HEK293 (cell line): ENCODE data around the gene THAP11.

Experiments used
- EGR2 ChIP-seq: fragments of 450-650 bp; formaldehyde crosslinking; IDR thresholded peaks from 2 replicates; pipeline ENCODE4 v1.5.1; 2016; ENCODE audit warnings: low read depth, missing biosample characterization, missing genetic modification characterization
- GLI2 ChIP-seq: fragments of 450-650 bp; formaldehyde crosslinking; IDR thresholded peaks from 2 replicates; pipeline ENCODE4; 2017; ENCODE audit warnings: missing biosample characterization, missing genetic modification characterization, low read depth, borderline replicate concordance
- GLI4 ChIP-seq: fragments of 450-650 bp; formaldehyde crosslinking; IDR thresholded peaks from 2 replicates; pipeline ENCODE4 v1.5.1; 2016; ENCODE audit warnings: missing biosample characterization, missing genetic modification characterization
- HOXD13 ChIP-seq: sonication (generic); formaldehyde crosslinking; IDR thresholded peaks from 2 replicates; pipeline ENCODE4 v1.8.0; 2022; ENCODE audit warnings: missing genetic modification reagents, borderline replicate concordance
- IKZF3 ChIP-seq: fragments of 450-650 bp; IDR thresholded peaks from 2 replicates; pipeline ENCODE4 v1.5.0; 2018; ENCODE audit warnings: missing biosample characterization, mild to moderate bottlenecking, missing genetic modification characterization, moderate library complexity
- INSM2 ChIP-seq: fragments of 450-650 bp; formaldehyde crosslinking; IDR thresholded peaks from 2 replicates; pipeline ENCODE4 v1.5.1; 2016; ENCODE audit warnings: missing biosample characterization, missing genetic modification characterization
- MYNN ChIP-seq: fragments of 450-650 bp; formaldehyde crosslinking; IDR thresholded peaks from 2 replicates; pipeline ENCODE4 v1.5.1; 2016; ENCODE audit warnings: missing biosample characterization, missing genetic modification characterization, borderline replicate concordance
- PBX3 ChIP-seq: sonication (generic); formaldehyde crosslinking; IDR thresholded peaks from 2 replicates; pipeline ENCODE4 v1.8.1; 2022; ENCODE audit warnings: mild to moderate bottlenecking, moderate library complexity, missing genetic modification reagents
- PRDM1 ChIP-seq: fragments of 450-650 bp; formaldehyde crosslinking; IDR thresholded peaks from 2 replicates; pipeline ENCODE4; 2016; ENCODE audit warnings: missing biosample characterization, missing genetic modification characterization
- RBAK ChIP-seq: fragments of 450-650 bp; formaldehyde crosslinking; IDR thresholded peaks from 2 replicates; pipeline ENCODE4 v1.5.1; 2016; ENCODE audit warnings: missing biosample characterization, missing genetic modification characterization
- REST ChIP-seq: fragments of 450-650 bp; formaldehyde crosslinking; IDR thresholded peaks from 2 replicates; pipeline ENCODE4 v1.5.1; 2016; ENCODE audit warnings: missing biosample characterization, missing genetic modification characterization
- ZBTB1 ChIP-seq: fragments of 450-650 bp; formaldehyde crosslinking; IDR thresholded peaks from 2 replicates; pipeline ENCODE4 v1.5.1; 2016; ENCODE audit warnings: missing biosample characterization, missing genetic modification characterization
- ZBTB26 ChIP-seq: fragments of 450-650 bp; formaldehyde crosslinking; optimal IDR thresholded peaks from 2 replicates; pipeline ENCODE3; 2016; ENCODE audit warnings: missing biosample characterization, mild to moderate bottlenecking, missing genetic modification characterization
- ZNF132 ChIP-seq: fragments of 450-650 bp; formaldehyde crosslinking; IDR thresholded peaks from 2 replicates; pipeline ENCODE4 v1.5.1; 2017; ENCODE audit warnings: missing biosample characterization, missing genetic modification characterization, borderline replicate concordance
- ZNF155 ChIP-seq: fragments of 450-650 bp; formaldehyde crosslinking; IDR thresholded peaks from 2 replicates; pipeline ENCODE4 v1.5.1; 2016; ENCODE audit warnings: missing biosample characterization, missing genetic modification characterization
- ZNF157 ChIP-seq: fragments of 450-650 bp; formaldehyde crosslinking; IDR thresholded peaks from 2 replicates; pipeline ENCODE4 v1.5.1; 2016; ENCODE audit warnings: missing biosample characterization, missing genetic modification characterization
- ZNF175 ChIP-seq: fragments of 450-650 bp; formaldehyde crosslinking; IDR thresholded peaks from 2 replicates; pipeline ENCODE4 v1.5.1; 2016; ENCODE audit warnings: missing biosample characterization, missing genetic modification characterization
- ZNF18 ChIP-seq: fragments of 450-650 bp; formaldehyde crosslinking; IDR thresholded peaks from 2 replicates; pipeline ENCODE4 v1.5.1; 2016; ENCODE audit warnings: missing biosample characterization, missing genetic modification characterization
- ZNF2 ChIP-seq: fragments of 450-650 bp; formaldehyde crosslinking; IDR thresholded peaks from 2 replicates; pipeline ENCODE4 v1.5.1; 2016; ENCODE audit warnings: missing biosample characterization, missing genetic modification characterization
- ZNF214 ChIP-seq: fragments of 450-650 bp; formaldehyde crosslinking; IDR thresholded peaks from 2 replicates; pipeline ENCODE4 v1.5.1; 2017; ENCODE audit warnings: missing biosample characterization, mild to moderate bottlenecking, missing genetic modification characterization, borderline replicate concordance
- ZNF223 ChIP-seq: fragments of 450-650 bp; formaldehyde crosslinking; IDR thresholded peaks from 2 replicates; pipeline ENCODE4 v1.5.1; 2016; ENCODE audit warnings: missing biosample characterization, missing genetic modification characterization
- ZNF24 ChIP-seq: fragments of 450-650 bp; formaldehyde crosslinking; IDR thresholded peaks from 2 replicates; pipeline ENCODE4 v1.5.1; 2016; ENCODE audit warnings: missing biosample characterization, missing genetic modification characterization
- ZNF266 ChIP-seq: fragments of 450-650 bp; formaldehyde crosslinking; IDR thresholded peaks from 2 replicates; pipeline ENCODE4 v1.5.1; 2016; ENCODE audit warnings: missing biosample characterization, missing genetic modification characterization, low read depth
- ZNF354C ChIP-seq: fragments of 450-650 bp; formaldehyde crosslinking; IDR thresholded peaks from 2 replicates; pipeline ENCODE4 v1.5.1; 2016; ENCODE audit warnings: missing biosample characterization, missing genetic modification characterization, low read depth, borderline replicate concordance
- ZNF391 ChIP-seq: fragments of 450-650 bp; formaldehyde crosslinking; IDR thresholded peaks from 2 replicates; pipeline ENCODE4 v1.5.1; 2016; ENCODE audit warnings: low read depth, missing biosample characterization, missing genetic modification characterization, borderline replicate concordance
- ZNF48 ChIP-seq: fragments of 450-650 bp; formaldehyde crosslinking; IDR thresholded peaks from 2 replicates; pipeline ENCODE4 v1.5.1; 2016; ENCODE audit warnings: missing biosample characterization, missing genetic modification characterization
- ZNF580 ChIP-seq: fragments of 450-650 bp; formaldehyde crosslinking; IDR thresholded peaks from 2 replicates; pipeline ENCODE4 v1.5.1; 2016; ENCODE audit warnings: missing biosample characterization, missing genetic modification characterization
- ZNF629 ChIP-seq: fragments of 450-650 bp; formaldehyde crosslinking; IDR thresholded peaks from 2 replicates; pipeline ENCODE4 v1.5.1; 2017; ENCODE audit warnings: missing biosample characterization, missing genetic modification characterization
- ZNF664 ChIP-seq: fragments of 450-650 bp; formaldehyde crosslinking; IDR thresholded peaks from 2 replicates; pipeline ENCODE4 v1.5.1; 2016; ENCODE audit warnings: missing biosample characterization, missing genetic modification characterization
- ZNF768 ChIP-seq: fragments of 450-650 bp; formaldehyde crosslinking; IDR thresholded peaks from 2 replicates; pipeline ENCODE4 v1.5.1; 2018; ENCODE audit warnings: missing biosample characterization, mild to moderate bottlenecking, missing genetic modification characterization
- ZSCAN16 ChIP-seq: fragments of 450-650 bp; formaldehyde crosslinking; IDR thresholded peaks from 2 replicates; pipeline ENCODE4 v1.5.1; 2016; ENCODE audit warnings: missing biosample characterization, missing genetic modification characterization

Gene THAP11

GRCh38 chr16:67892899-67893742 is 51.0 kb downstream of the THAP11 start, which contains the start of gene PSKH1 (continued):
- TF ChIP-seq INSM2 (tag by site-specific recombination) (no peak), ZNF48 (tag by site-specific recombination) (no peak), ZNF214 (tag by site-specific recombination) (no peak), ZNF223 (tag by site-specific recombination) (no peak), PBX3 (CRISPR knock-in tag) (peak; percentile 78; the same call in 1 of the 2 replicates), ZNF768 (tag by site-specific recombination) (no peak), PRDM1 (tag by site-specific recombination) (peak; percentile 94), REST (tag by site-specific recombination) (peak; percentile 39), ZNF391 (tag by site-specific recombination) (no peak), GLI4 (tag by site-specific recombination) (no peak), ZNF24 (no peak), ZNF580 (no peak), EGR2 (tag by site-specific recombination) (no peak), HOXD13 (no peak), GLI2 (no peak), ZBTB26 (tag by site-specific recombination) (peak; percentile 30), ZNF354C (tag by site-specific recombination) (no peak), ZBTB1 (tag by site-specific recombination) (no peak), MYNN (no peak), ZNF132 (tag by site-specific recombination) (no peak), ZNF664 (tag by site-specific recombination) (no peak), RBAK (tag by site-specific recombination) (no peak), ZSCAN16 (tag by site-specific recombination) (no peak), ZNF629 (tag by site-specific recombination) (peak; percentile 93), ZNF18 (tag by site-specific recombination) (no peak), ZNF266 (tag by site-specific recombination) (no peak), ZNF157 (tag by site-specific recombination) (no peak), ZNF175 (no peak), ZNF2 (tag by site-specific recombination) (no peak), ZNF155 (tag by site-specific recombination) (no peak), IKZF3 (tag by site-specific recombination) (peak; percentile 65)
